A204.1 (cell line): Measurements from ENCODE around the gene SLC16A3.

Experiments
- FAIRE-seq: peaks from 2 replicates; lab custom pipeline; 2012; peaks lifted over from hg19 to GRCh38; lab: Jason Lieb, UNC

SLC16A3 gene

DNA sequence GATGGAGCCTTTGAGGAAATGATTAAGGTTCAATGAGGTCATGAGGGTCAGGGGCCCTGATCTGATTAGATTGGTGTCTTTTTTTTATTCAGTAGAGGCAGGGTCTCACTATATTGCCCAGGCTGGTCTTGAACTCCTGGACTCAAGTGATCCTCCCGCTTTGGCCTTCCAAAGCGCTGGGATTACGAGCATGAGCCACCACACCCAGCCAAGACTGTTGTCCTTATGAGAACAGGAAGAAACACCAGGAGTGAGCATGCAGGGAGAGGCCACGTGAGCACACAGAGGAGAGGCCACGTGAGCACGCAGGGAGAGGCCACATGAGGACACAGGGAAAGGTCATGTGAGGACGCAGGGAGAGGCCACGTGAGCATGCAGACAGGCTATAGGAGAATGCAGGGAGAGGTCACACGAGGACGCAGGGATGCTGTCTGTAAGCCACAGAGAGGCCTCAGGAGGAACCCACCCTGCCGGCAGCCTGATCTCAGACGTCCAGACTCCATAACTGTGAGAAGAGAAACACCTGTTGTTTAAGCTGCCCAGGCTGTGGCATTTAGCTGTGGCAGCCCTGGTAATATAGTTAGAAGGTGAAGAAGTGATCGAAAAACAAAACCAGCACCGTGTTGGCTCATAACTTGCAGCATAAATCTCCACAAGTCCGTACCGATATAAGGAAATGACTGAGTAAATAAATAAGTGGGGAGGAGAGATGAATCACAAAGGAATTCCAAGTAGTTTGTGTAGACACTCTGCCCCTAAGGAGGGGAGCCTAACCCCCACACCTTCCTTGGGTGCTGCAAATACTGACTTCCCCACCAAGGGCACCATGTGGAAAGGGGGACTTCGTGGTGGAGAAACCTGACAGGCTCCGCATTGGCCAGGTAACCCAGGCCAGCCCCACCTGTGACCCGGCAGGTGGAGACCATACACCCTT is 59.3 kb downstream of the SLC16A3 start:
- no peak for FAIRE-seq
